GM12878 (cell line): ENCODE results near the gene EGFR. TPM values are rescaled to one million over a fixed set of nuclear protein-coding genes. Genes with fewer than 3 reads are reported as not detected.

Source experiments
- ATAC-seq: fragments of 200-7000 bp; cut with Tn5 transposase; 3 replicates; pipeline ENCODE4 v1.9.1; 2020; ENCODE audit warnings: mild to moderate bottlenecking, moderate library complexity
- BruUV-seq: library from RNA; stranded (reverse); fragments of 400-500 nt; replicated peaks from 2 replicates; lab custom pipeline; 2021; lab: Mats Ljungman, UMichigan
- CTCF ChIA-PET: fragments of 300-600 bp; sonication (Branson Sonifier 250); formaldehyde crosslinking; extraction: SDS; loops from one replicate; lab custom pipeline; 2021; ENCODE audit warnings: inconsistent platforms; lab: Yijun Ruan, JAX
- POLR2A ChIA-PET: fragments of 350-600 bp; formaldehyde crosslinking; extraction: SDS; loops from one replicate; lab custom pipeline; 2021; ENCODE audit warnings: inconsistent platforms; lab: Charles Lee
- RAD21 ChIA-PET: fragments of 300-600 bp; sonication (Branson Sonifier 250); formaldehyde crosslinking; loops from one replicate; lab custom pipeline; 2023; ENCODE audit warnings: antibody characterized with exemption; ENCODE audit not compliant: unreplicated experiment; lab: Charles Lee
- SMC1A ChIA-PET: fragments of 300-600 bp; sonication (Branson Sonifier 250); formaldehyde crosslinking; loops from one replicate; lab custom pipeline; 2023; ENCODE audit not compliant: unreplicated experiment, uncharacterized antibody; lab: Charles Lee
- DNase-seq: peaks from one replicate; pipeline ENCODE4 v3.0.0-alpha.2; 2011; ENCODE audit warnings: low read depth, low spot score
- FAIRE-seq: peaks from 3 replicates; lab custom pipeline; 2011; peaks lifted over from hg19 to GRCh38; lab: Jason Lieb, UNC
- H2AFZ ChIP-seq: 2 replicates; pipeline ENCODE4 v1.6.0; 2011; ENCODE audit warnings: low read depth, low read length, control low read depth; ENCODE audit not compliant: control insufficient read depth
- H3K27ac ChIP-seq: 2 replicates; pipeline ENCODE4 v1.5.1; 2011; ENCODE audit warnings: control low read depth; ENCODE audit not compliant: control insufficient read depth, insufficient read depth
- H3K27me3 ChIP-seq, 2 experiments: replicated peaks in 1 of 2; 2 replicates each; pipeline versions ENCODE4 v1.6.0 to v1.6.1; 2011; ENCODE audit warnings: low read length in 1 of 2; ENCODE audit not compliant: control insufficient read depth in 2 of 2, insufficient read depth in 2 of 2
- H3K36me3 ChIP-seq, 2 experiments: 2 replicates each; pipeline ENCODE4 v1.5.1; 2011; ENCODE audit warnings: low read length in 1 of 2; ENCODE audit not compliant: control insufficient read depth in 2 of 2, insufficient read depth in 2 of 2
- H3K4me1 ChIP-seq: 2 replicates; pipeline ENCODE4 v1.6.1; 2011; ENCODE audit warnings: mild to moderate bottlenecking, low read length, moderate library complexity, mixed read lengths; ENCODE audit not compliant: control insufficient read depth, insufficient read depth
- H3K4me2 ChIP-seq: 2 replicates; pipeline ENCODE4 v1.6.0; 2011; ENCODE audit warnings: control low read depth; ENCODE audit not compliant: control insufficient read depth, insufficient read depth
- H3K4me3 ChIP-seq: fragments of 200-600 bp; sonication (generic); 2 replicates; pipeline ENCODE4 v1.5.1; 2016
- H3K79me2 ChIP-seq: 2 replicates; pipeline ENCODE4 v1.6.0; 2011; ENCODE audit warnings: low read length; ENCODE audit not compliant: control insufficient read depth, insufficient read depth
- H3K9ac ChIP-seq: 2 replicates; pipeline ENCODE4 v1.8.0; 2011; ENCODE audit warnings: low read length, control low read depth, mixed read lengths; ENCODE audit not compliant: control insufficient read depth, insufficient read depth
- H3K9me3 ChIP-seq: replicated peaks from 3 replicates; pipeline ENCODE4 v1.5.1; 2011; ENCODE audit warnings: mild to moderate bottlenecking, low read length; ENCODE audit not compliant: control insufficient read depth, insufficient read depth
- H4K20me1 ChIP-seq: 2 replicates; pipeline ENCODE4 v1.6.0; 2011; ENCODE audit not compliant: control insufficient read depth, insufficient read depth
- CBX3 ChIP-seq: fragments of 200-600 bp; sonication (generic); IDR thresholded peaks from 2 replicates; pipeline ENCODE4 v1.6.1; 2016; ENCODE audit warnings: low read depth, borderline replicate concordance
- FOS ChIP-seq: IDR thresholded peaks from 3 replicates; pipeline ENCODE4 v1.6.1; 2011; ENCODE audit warnings: borderline replicate concordance; ENCODE audit not compliant: insufficient read length; ENCODE audit errors: extremely low read depth
- HCFC1 ChIP-seq: fragments of 150-350 bp; IDR thresholded peaks from 2 replicates; pipeline ENCODE4 v1.6.1; 2014; ENCODE audit warnings: low read length
- HDGF ChIP-seq: fragments of 450-650 bp; IDR thresholded peaks from 2 replicates; pipeline ENCODE4 v1.6.1; 2016; ENCODE audit warnings: antibody characterized with exemption
- NFXL1 ChIP-seq: fragments of 450-650 bp; IDR thresholded peaks from 2 replicates; pipeline ENCODE4 v1.6.1; 2017; ENCODE audit warnings: antibody characterized with exemption, mild to moderate bottlenecking, borderline replicate concordance
- POLR2A ChIP-seq: IDR thresholded peaks from 2 replicates; pipeline ENCODE4 v1.6.1; 2011; ENCODE audit warnings: low read depth, mild to moderate bottlenecking, low read length
- STAT3 ChIP-seq: IDR thresholded peaks from 2 replicates; pipeline ENCODE4 v1.6.1; 2011; ENCODE audit warnings: low read depth, low read length, improper control_type of control experiment
- TCF12 ChIP-seq: IDR thresholded peaks from 2 replicates; pipeline ENCODE4 v1.6.1; 2011; ENCODE audit warnings: low read depth, mild to moderate bottlenecking, low read length
- WRNIP1 ChIP-seq: IDR thresholded peaks from 2 replicates; pipeline ENCODE4 v1.6.1; 2011; ENCODE audit warnings: low read depth, low read length, improper control_type of control experiment, borderline replicate concordance
- YBX1 ChIP-seq: fragments of 450-650 bp; IDR thresholded peaks from 2 replicates; pipeline ENCODE4 v1.6.1; 2016; ENCODE audit warnings: antibody characterized with exemption
- ZSCAN29 ChIP-seq: fragments of 450-650 bp; IDR thresholded peaks from 2 replicates; pipeline ENCODE4 v1.6.1; 2017; ENCODE audit warnings: mild to moderate bottlenecking, moderate library complexity
- WGBS: methylation state at CpG from one replicate; pipeline ENCODE4 v1.1.6; 2016; ENCODE audit warnings: low lambda C conversion rate; ENCODE audit not compliant: insufficient replicate concordance, insufficient coverage; ENCODE audit errors: missing lambda C conversion rate; 5-methylcytosine and 5-hydroxymethylcytosine counted together
- in situ Hi-C: fragments of 300-500 bp; cut with MboI; formaldehyde crosslinking; loops from 9 replicates; pipeline ENCODE4 v1.14.3; 2018; ENCODE audit warnings: mixed read lengths
- intact Hi-C: fragments of 100-400 bp; cut with micrococcal nuclease; formaldehyde crosslinking; loops from one replicate; pipeline ENCODE4 v1.14.2; 2022; ENCODE audit not compliant: unreplicated experiment
- polyA plus RNA-seq, 11 experiments: library from polyadenylated mRNA; depleted of rRNA in 4 of 11; unstranded in 6 of 11; stranded (reverse) in 5 of 11; fragments of >200 nt; fragmentation: Nextera tagmentation in 4 of 11; fragmentation: Illumina TruSeq in 1 of 11; extraction: Ambion mirVana in 4 of 11; extraction: Trizol in 1 of 11; gene quantifications; 1 replicate in 1 of 11; 2 replicates in 10 of 11; pipeline versions ENCODE4 v1.2.1 to v1.2.3, GENCODE V29; 2011 to 2016; ENCODE audit warnings: inconsistent platforms in 2 of 11, missing spikeins in 2 of 11, low read depth in 1 of 11
- total RNA-seq, 4 experiments: library from RNA; depleted of rRNA in 3 of 4; stranded (reverse); fragments of >200 nt in 3 of 4; fragmentation: Illumina TruSeq in 1 of 4; extraction: Trizol in 1 of 4; gene quantifications; 2 replicates each; pipeline versions ENCODE4 v1.2.1 to v1.2.3, GENCODE V29; 2013 to 2021
- TF ChIP-seq, protein P1 (sequence below): IDR thresholded peaks from 2 replicates; pipeline ENCODE4 v1.6.1; 2011; ENCODE audit warnings: low read depth, mild to moderate bottlenecking, low read length, moderate library complexity, borderline replicate concordance; ENCODE audit errors: extremely low read depth
- TF ChIP-seq, protein P2 (sequence below): fragments of 450-650 bp; IDR thresholded peaks from 2 replicates; pipeline ENCODE4 v1.6.1; 2014; ENCODE audit warnings: mild to moderate bottlenecking
- TF ChIP-seq, protein P3 (sequence below): fragments of 450-650 bp; formaldehyde crosslinking; IDR thresholded peaks from 2 replicates; pipeline ENCODE4 v1.4.0; 2020; ENCODE audit warnings: mild to moderate bottlenecking, moderate library complexity
- TF ChIP-seq, protein P4 (sequence below): IDR thresholded peaks from 2 replicates; pipeline ENCODE4 v1.6.1; 2012; ENCODE audit warnings: mild to moderate bottlenecking, low read depth, low read length

Gene EGFR
- total and polyA plus RNA-seq, 10 of the 15 experiments (the other 5 are each of a cell fraction or from before 2014, with no cell fraction given) = 0.01 to 0.31 TPM; not detected in 8

DNA sequence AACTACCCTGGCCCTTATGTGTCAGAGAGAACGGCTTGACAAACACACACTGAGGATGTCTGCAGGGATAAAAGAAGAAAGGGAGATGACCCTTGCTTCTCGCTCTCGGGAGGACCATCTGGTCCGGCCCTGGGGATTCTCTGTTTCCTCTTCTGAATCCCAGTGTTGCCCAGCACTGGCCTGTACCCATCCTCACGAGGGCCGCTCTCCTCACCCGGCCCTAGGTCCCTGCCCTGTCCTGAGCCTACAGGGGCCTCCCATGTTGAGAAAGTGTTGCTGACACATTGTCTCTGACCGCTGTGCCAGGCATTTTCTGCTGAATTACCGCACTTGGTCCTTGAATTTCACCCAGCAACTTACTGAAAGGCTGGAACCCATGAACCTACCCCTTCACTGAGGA, 174.4 kb downstream of the EGFR start (continued):
- TF ChIP-seq HDGF = no peak
- TF ChIP-seq, protein P1, sequence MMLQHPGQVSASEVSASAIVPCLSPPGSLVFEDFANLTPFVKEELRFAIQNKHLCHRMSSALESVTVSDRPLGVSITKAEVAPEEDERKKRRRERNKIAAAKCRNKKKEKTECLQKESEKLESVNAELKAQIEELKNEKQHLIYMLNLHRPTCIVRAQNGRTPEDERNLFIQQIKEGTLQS = no peak
- TF ChIP-seq, protein P2, sequence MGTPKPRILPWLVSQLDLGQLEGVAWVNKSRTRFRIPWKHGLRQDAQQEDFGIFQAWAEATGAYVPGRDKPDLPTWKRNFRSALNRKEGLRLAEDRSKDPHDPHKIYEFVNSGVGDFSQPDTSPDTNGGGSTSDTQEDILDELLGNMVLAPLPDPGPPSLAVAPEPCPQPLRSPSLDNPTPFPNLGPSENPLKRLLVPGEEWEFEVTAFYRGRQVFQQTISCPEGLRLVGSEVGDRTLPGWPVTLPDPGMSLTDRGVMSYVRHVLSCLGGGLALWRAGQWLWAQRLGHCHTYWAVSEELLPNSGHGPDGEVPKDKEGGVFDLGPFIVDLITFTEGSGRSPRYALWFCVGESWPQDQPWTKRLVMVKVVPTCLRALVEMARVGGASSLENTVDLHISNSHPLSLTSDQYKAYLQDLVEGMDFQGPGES = no peak
- TF ChIP-seq, protein P3, sequence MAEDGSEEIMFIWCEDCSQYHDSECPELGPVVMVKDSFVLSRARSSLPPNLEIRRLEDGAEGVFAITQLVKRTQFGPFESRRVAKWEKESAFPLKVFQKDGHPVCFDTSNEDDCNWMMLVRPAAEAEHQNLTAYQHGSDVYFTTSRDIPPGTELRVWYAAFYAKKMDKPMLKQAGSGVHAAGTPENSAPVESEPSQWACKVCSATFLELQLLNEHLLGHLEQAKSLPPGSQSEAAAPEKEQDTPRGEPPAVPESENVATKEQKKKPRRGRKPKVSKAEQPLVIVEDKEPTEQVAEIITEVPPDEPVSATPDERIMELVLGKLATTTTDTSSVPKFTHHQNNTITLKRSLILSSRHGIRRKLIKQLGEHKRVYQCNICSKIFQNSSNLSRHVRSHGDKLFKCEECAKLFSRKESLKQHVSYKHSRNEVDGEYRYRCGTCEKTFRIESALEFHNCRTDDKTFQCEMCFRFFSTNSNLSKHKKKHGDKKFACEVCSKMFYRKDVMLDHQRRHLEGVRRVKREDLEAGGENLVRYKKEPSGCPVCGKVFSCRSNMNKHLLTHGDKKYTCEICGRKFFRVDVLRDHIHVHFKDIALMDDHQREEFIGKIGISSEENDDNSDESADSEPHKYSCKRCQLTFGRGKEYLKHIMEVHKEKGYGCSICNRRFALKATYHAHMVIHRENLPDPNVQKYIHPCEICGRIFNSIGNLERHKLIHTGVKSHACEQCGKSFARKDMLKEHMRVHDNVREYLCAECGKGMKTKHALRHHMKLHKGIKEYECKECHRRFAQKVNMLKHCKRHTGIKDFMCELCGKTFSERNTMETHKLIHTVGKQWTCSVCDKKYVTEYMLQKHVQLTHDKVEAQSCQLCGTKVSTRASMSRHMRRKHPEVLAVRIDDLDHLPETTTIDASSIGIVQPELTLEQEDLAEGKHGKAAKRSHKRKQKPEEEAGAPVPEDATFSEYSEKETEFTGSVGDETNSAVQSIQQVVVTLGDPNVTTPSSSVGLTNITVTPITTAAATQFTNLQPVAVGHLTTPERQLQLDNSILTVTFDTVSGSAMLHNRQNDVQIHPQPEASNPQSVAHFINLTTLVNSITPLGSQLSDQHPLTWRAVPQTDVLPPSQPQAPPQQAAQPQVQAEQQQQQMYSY (CRISPR knock-in tag) = no peak
- no peak for TF ChIP-seq POLR2A

DNA sequence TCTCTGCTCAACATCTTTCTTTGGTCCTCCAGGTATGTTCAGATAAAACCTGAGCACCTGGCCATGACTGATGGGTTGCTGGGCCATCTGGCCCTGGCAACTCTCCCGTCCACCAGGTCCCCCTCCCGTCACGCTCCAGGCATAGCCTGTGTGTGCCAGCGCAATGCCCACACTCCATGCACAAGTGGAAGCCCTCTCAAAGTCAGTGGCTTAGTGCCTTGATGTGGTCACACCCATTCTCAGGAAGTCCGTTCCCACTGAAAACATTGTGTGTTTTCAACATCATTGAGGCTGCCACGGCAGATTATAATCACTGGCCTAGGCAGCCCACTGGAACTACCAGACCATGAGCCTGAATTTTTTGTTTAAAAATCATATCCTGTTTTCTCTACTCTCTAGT, 175.7 kb downstream of the EGFR start:
- H3K4me1 ChIP-seq = no peaks in the 10 kb centered on the region
- intact Hi-C loops = no loop called here
- no peak overlapping the region for H3K4me3 ChIP-seq
- H3K27me3 ChIP-seq = no peaks in the 10 kb centered on the region; a peak in 1 of 4 replicates
- ChIA-PET RAD21 (no interaction called here), SMC1A (interaction anchor here (1.4 kb wide), 1 partner anchor 14 kb away, joined by 6 read pairs; no protein-coding TSS in a partner anchor), CTCF (no interaction called here), POLR2A (no interaction called here)
- H3K36me3 ChIP-seq = no peaks in the 10 kb centered on the region
- TF ChIP-seq WRNIP1 = no peak
- no peak for TF ChIP-seq FOS
- TF ChIP-seq STAT3 = no peak
- TF ChIP-seq HCFC1 = no peak
- no peak for TF ChIP-seq YBX1
- no peak for TF ChIP-seq CBX3
- TF ChIP-seq, protein P4, sequence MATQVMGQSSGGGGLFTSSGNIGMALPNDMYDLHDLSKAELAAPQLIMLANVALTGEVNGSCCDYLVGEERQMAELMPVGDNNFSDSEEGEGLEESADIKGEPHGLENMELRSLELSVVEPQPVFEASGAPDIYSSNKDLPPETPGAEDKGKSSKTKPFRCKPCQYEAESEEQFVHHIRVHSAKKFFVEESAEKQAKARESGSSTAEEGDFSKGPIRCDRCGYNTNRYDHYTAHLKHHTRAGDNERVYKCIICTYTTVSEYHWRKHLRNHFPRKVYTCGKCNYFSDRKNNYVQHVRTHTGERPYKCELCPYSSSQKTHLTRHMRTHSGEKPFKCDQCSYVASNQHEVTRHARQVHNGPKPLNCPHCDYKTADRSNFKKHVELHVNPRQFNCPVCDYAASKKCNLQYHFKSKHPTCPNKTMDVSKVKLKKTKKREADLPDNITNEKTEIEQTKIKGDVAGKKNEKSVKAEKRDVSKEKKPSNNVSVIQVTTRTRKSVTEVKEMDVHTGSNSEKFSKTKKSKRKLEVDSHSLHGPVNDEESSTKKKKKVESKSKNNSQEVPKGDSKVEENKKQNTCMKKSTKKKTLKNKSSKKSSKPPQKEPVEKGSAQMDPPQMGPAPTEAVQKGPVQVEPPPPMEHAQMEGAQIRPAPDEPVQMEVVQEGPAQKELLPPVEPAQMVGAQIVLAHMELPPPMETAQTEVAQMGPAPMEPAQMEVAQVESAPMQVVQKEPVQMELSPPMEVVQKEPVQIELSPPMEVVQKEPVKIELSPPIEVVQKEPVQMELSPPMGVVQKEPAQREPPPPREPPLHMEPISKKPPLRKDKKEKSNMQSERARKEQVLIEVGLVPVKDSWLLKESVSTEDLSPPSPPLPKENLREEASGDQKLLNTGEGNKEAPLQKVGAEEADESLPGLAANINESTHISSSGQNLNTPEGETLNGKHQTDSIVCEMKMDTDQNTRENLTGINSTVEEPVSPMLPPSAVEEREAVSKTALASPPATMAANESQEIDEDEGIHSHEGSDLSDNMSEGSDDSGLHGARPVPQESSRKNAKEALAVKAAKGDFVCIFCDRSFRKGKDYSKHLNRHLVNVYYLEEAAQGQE = no peak
- TF ChIP-seq ZSCAN29 = no peak
- no peak for TF ChIP-seq NFXL1
- no peak for TF ChIP-seq TCF12
- no peaks in the 10 kb centered on the region for H3K79me2 ChIP-seq
- no TSS peak for BruUV-seq
- DNase-seq (no peak), ATAC-seq (no peak), FAIRE-seq (no peak)
- no peak overlapping the region for H3K4me2 ChIP-seq
- in situ Hi-C loops = no loop called here
- no peaks in the 10 kb centered on the region for H4K20me1 ChIP-seq
- no peak overlapping the region for H3K9ac ChIP-seq
- H3K27ac ChIP-seq = no peak overlapping the region
- H2AFZ ChIP-seq = no peak overlapping the region
- WGBS = 64% methylated on average over 6 of the region's 6 CpGs
- no peaks in the 10 kb centered on the region for H3K9me3 ChIP-seq
